HG03196 (cell line): ENCODE data around the gene CCDC74A.
"Not testable (repeated sequence)": the region's sequence is repeated elsewhere in the genome, so short reads cannot be mapped to it uniquely, and the experiment has no call there.

Experiments
- ATAC-seq: cut with Tn5 transposase; IDR thresholded peaks from one replicate; pipeline ENCODE4 v1.9.1; 2021; ENCODE audit not compliant: unreplicated experiment

The CCDC74A gene

DNA sequence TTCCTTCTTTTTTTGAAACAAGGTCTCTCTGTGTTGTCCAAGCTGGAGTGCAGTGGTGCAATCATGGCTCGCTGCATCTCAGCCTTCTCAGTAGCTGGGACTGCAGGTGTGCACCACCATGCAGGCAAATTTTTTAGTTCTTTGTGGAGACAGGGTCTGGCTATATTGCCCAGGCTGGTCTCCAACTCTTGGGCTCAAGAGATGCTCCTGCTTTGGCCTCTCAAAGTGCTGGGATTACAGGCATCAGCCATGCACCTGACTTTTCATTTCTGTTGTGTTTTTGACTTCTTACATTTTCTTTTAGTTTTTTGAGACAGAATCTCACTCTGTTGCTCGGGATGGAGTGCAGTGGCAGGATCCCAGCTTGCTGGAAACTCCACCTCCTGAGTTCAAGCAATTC, 2.4 kb upstream of the CCDC74A start:
- ATAC-seq, result not testable (repeated sequence)

DNA sequence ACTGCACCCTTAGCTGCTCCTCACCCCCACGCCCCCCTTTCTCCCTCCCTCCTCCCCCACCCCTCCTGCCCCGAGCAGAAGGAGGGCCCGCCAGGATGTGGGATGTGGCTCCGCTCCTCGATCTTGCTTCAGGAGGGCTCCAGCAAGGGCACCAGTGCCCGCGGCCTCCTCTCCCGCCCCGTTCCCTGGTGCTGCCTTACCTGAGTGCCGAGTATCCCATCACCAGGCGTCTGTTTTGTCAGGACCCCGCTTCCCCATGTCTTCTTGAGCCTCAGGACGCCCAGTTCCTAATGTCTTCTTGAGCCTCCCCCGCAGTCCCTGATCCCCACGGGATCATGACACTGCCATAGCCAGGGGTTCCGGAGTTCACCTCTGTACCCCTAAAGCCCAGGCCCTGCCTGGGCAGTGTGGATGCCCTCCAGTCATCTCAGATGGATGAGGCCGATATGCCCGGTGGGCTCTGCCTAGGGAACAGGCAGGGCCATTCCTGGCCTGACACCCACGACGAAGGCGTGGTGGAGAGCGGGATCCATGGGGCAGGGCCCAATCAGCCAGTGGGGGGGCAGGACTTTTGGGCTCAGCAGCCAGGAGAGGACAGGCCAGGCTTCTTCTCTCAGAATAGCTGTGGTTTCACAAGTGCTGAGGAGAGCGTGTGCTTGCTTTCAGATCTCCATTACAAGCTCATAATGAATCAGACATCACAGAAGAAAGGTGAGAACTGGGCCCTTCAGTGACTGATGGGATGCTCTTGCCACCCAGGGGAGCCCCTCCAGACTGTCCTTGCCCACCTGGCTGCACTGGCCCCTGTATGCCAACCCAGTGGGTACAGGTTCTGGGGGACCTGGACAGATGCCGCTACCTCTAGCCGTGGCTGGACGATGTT, 1.5 kb downstream of the CCDC74A start:
- ATAC-seq, result peak; percentile 64

DNA sequence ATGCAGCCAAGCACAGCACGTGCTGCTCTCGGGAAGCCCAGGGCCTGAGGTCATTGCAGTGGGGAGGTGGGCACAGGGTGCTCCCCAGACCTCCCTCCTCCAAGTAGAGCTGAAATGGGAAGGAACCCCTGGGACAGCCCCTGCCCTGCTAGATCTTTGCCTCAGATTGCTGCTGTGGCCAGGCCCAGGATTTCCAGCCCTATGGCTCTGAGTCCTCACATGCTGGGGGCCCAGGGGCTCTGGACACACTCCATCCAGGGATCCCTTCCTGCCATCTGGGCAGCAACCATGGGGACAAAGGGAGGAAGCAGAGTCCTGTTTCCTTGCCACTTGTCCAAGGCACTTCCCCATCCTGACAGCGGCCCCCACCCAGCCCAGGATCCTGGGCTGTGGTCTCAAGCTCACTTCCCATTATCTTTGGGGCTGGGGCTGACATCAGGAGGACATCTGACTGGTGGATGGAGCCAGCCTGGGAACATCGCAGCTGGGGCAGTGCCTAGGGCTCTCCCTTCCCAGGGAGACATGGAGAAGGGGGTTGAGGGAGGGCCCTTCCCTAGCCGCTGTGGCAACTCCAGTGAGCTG, 2.3 kb downstream of the CCDC74A start:
- ATAC-seq, result peak; percentile 4

DNA sequence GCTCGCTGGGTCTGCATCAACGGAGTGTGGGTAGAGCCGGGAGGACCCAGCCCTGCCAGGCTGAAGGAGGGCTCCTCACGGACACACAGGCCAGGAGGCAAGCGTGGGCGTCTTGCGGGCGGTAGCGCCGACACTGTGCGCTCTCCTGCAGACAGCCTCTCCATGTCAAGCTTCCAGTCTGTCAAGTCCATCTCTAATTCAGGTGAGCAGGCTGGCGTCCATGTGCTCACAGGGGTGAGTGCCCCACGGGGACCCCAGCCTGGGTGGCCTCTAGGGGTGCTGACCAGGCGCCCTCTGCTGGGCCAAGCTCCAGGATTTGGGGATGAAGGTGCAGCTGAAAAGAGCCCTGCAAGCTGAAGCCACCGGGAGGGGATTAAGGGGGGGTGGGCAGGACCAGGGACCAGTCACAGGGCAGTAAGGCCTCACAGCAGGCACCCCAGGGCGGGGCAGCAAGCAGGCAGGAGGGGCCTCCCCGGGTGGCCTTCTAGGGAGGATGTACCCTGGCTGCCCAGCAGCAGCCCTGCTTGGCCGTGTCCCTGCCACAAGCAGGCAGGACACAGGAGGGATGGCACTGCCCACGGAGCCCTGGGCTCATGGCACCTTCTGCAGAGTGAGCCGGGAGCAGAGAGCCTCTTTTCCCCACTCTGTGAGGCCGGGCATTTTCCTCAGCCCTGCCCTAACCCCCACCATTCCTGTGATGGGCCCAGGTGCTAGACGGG, 3.1 kb downstream of the CCDC74A start:
- ATAC-seq, result not testable (repeated sequence)

DNA sequence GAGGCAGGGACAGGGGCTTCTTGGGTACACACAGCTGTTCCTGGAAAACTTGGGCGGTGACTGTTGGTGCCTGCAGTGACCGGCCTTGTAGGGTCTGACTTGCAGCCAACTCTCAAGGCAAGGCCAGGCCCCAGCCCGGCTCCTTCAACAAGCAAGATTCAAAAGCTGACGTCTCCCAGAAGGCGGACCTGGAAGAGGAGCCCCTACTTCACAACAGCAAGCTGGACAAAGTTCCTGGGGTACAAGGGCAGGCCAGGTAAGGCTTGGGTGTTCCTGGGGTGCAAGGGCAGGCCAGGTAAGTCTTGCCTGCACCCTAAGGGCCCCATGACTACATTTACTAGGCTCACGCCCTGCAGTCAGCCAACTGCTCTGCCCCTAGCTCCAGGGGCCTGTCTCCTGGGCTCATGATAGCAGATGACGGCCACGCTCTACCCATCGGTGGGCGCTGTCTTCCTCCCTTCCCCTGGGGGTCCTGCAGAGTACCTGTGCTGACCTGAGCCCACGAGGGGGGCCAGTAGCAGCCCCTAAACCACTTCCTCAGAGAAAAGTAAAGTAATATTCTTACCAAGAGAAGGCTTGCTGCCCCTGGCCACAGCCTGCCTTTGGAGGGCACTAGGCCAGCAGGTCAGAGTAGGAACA, 4.0 kb downstream of the CCDC74A start:
- not testable (repeated sequence) for ATAC-seq

DNA sequence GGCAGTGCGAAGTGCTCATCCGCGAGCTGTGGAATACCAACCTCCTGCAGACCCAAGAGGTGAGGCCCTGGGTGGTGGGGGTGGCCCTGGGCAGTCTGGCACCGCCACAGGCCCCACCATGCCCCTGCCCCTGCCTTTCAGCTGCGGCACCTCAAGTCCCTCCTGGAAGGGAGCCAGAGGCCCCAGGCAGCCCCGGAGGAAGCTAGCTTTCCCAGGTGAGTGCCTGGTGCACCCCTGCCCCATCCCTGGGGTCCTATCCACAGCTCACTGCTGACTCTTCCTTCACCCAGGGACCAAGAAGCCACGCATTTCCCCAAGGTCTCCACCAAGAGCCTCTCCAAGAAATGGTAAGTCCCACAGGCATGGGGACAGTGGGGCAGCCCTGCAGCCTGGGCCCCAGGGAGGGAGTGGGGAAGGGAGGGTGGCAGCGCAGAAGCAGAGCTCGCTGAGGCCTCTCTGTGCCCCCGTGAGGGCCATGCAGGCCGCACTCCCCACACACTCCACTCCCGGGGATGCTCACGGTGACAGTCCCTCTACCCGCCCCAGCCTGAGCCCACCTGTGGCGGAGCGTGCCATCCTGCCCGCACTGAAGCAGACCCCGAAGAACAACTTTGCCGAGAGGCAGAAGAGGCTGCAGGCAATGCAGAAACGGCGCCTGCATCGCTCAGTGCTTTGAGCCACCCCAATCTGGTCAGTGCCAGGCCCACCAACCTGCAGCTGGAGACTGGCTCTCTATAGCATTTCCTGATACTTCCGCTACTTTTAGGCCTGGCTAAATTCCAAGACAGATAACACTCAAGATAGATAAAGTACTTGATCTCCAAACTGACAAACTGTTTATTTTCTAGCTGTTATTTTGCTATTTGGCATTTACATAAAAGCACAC, 5.3 kb downstream of the CCDC74A start:
- not testable (repeated sequence) for ATAC-seq

DNA sequence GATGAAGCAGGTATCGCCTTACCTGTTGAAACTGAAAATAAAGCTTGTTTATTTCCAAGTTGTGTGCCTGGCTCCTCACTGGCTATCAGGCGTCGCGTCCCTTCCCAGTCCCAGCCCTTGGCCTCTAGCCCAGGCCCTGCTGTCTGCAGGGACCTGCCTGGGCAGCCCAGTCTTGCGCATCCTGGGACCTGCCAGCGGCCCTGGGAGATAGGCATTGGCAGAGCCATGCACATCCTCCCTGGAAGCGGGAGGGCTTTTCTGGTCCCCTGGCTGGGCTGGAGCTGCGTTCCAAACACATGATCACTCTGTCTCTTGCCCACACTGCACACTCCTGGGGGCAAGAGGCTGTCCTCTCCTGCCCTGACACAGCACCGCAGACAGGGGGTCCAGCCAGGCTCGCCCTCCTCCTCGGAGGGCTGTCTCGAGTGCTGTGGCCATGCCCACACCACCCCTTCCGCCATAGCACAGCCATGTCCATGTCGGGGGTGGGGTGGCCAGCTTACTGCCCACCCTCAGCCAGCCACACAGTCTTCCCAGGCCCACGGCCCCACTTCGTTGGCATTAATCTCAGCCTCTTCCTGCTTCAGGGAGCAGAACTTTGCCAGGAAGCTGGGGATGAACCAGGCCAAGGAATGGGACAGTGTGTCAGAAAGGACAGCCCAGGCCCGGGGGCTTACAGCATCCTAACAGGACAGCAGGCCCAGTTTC, 6.1 kb downstream of the CCDC74A start:
- ATAC-seq, result not testable (repeated sequence)

DNA sequence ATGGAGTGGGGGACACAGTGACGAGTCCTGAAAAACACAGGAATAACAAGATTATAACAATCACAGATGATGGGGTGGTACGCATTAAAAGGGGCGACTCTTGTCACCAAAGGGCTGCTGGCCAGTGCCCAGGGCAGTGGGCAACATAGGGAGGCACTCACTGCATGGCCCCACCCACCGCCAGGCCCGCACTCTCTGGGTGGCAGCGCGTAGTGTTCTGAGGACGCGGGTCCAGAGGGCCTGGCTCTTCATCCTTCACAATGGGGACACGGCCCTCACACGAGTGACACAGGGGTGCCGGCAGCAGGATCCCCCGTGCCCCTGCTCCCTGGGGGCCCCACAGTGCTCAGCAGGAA, 6.6 kb downstream of the CCDC74A start:
- ATAC-seq, result not testable (repeated sequence)

DNA sequence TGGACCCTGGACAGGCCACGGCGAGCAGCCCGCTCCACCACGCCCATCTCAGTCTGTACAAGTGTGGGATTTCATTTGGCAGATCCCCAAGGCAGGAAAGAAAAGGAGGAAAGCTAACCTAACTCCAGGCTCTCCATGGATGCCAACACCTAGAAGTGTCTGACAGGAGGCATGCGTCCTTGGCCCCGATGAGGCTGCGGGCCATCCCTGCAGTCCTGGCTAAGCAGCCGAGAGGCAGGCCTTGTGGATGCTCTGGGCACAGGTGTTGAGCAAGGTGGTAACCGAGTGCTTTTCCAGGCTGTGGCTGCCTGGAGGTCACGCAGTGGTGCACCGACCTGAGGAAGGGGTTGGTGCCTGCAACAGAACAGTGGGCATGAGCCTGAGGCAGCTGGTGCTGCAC, 7.3 kb downstream of the CCDC74A start:
- ATAC-seq, result not testable (repeated sequence)

DNA sequence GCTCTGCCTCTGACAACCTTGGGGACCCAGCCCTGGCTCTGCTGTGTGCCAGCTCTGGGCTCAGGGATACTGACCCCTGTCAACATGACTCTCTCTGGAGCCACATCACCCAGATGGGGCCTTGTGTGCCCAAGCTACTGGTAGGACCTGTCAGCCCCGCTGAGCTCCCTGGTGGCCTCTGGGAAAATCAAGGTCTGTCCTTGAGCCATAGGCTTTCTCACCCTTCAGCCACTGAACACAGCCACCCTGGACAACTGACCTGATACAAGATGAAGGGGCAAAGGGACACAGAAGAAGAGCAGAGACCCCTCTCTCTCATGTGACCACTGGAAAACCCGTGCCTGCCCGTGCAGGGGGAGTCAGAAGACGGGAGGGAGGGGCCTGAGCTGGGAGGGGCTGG, 7.8 kb downstream of the CCDC74A start:
- no peak for ATAC-seq

DNA sequence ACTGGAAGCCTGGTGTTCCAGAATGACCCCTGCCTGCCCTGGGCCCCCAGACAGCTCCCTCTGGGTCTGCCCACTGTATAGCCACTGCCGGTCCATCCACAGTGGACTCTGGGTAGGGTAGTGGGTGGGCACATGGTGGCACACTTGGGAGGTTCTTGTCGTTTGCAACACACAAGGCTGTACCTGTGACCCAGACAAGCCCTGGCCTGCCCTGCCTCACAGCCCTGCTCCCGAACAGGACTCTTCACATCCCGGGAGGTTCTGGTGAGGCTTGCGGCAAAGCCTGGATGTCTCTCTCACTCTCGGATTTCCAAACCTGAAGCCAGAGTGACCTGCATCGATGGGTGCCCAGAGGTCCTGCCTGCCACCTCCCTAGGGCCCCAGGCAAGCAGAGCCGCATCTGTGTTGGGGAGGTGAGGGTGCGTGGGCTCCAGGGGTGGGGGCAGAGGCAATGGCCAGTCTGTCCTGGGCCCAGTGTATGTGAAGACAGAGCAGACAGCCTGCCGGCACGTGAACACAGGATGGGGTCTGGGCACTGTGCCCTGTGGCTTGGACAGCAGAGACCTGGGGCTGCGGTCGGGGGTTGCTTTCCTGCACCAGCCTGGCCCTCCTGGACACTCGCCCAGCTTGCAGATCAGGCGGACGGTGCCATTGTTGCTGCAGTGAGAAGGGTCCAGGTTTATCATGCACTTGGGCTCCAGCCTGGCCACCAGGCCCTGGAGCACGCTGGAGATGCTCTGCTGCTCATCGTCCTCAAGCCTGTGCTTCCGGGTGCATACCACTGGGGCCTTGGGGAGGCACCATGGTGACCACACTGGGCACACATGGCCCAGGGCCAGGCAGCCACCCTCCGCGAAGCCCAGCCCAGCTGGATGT, 8.5 kb downstream of the CCDC74A start:
- ATAC-seq, result not testable (repeated sequence)

DNA sequence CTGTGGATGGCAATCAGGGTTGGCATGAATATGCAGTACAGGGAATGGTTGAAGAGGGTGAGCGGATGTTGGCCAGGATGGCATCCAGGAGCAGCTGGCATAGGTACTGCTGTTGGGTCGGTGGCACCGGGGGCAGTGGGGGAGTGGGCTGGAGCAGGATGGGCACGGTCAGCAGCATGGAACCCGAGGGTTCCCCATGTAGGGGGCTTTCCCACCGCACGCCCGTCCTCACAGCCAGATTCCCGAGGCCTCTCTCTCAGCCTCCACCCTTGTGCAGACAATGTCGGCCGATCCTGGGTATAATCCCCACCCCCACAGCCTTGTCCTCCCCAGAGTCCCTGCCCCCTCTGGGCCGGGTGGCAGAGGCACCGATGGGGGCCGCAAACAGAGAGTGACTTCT, 9.2 kb downstream of the CCDC74A start:
- not testable (repeated sequence) for ATAC-seq

DNA sequence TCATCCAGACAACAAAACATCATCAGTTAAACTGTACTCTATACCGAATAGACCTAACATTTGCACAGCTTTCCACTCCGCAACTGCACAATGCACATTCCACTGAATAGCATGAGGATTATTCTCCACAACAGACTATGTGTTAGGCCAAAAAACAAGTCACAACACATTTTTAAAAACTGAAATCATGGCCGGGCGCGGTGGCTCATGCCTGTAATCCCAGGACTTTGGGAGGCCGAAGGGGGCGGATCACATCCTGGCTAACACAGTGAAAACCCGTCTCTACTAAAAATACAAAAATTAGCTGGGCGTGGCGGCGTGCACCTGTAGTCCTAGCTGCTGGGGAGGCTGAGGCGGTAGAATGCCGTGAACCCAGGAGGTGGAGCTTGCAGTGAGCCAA, 11.2 kb downstream of the CCDC74A start:
- ATAC-seq, result not testable (repeated sequence)

DNA sequence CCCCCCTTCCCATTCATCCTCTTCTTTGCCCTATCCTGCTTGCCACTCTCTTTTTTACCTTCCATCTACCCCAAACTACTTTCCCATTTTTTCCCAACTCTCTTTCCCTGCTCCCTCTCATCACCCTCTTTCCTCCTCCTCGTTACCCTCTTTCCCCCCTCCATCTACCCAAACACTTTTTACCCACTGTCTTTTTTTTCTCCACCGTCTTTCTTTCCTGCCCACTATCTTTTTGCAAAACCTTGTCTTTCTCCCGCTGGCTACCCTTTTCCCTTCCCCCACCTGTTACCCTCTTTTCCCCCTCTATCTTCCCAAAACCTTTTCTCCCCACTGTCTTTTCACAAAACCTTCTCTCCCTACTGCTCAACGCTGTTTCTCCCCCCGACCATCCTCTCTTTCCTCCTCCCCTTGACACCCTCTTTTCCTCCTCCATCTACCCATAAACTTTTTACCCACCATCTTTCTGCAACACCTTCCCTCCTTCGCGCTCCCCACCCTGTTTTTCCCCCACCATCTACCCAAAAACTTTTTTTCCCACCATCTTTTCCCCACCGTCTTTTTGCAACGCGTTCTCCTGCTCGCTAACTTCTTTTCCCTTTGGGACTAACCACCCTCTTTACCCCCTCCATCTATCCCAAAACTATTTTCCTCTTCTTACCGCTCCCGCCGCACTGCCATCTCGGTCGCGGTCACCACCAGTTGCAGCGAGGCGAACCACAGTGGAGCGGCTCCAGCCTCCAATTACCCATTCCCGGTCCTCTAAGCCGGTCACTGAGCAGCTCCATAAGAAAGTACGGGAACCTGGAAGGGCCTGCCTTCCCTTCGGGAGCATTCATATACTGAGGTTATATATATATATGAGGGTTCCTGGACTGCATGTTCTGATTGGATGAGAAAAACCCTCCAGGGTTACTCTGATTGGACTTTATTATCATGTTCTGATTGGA, 15.0 kb downstream of the CCDC74A start:
- no peak for ATAC-seq

DNA sequence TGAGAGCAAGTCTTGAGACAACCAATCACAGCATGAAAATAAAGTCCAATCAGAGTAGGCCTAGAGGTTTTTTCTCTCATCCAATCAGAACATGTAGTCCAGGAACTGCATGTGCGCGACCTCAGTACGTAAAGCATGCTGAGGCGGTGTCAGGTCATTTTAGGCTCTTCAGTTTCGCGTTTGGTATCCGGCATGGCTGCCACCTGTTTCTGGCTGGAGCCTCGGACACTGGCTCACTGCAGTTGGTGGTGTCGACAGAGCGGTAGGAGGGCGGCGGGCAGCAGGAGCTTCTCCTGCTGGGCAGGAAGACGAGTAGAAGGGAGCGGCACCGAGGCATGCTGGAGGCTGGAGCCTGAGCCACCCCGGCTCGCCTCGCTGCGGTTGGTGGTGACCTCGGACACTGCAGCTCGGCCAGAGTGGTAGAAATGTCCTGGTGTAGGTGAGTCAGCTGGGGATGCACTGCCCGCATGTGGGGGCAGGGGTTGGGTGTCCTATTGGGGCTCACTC, 15.8 kb downstream of the CCDC74A start:
- ATAC-seq, result no peak

DNA sequence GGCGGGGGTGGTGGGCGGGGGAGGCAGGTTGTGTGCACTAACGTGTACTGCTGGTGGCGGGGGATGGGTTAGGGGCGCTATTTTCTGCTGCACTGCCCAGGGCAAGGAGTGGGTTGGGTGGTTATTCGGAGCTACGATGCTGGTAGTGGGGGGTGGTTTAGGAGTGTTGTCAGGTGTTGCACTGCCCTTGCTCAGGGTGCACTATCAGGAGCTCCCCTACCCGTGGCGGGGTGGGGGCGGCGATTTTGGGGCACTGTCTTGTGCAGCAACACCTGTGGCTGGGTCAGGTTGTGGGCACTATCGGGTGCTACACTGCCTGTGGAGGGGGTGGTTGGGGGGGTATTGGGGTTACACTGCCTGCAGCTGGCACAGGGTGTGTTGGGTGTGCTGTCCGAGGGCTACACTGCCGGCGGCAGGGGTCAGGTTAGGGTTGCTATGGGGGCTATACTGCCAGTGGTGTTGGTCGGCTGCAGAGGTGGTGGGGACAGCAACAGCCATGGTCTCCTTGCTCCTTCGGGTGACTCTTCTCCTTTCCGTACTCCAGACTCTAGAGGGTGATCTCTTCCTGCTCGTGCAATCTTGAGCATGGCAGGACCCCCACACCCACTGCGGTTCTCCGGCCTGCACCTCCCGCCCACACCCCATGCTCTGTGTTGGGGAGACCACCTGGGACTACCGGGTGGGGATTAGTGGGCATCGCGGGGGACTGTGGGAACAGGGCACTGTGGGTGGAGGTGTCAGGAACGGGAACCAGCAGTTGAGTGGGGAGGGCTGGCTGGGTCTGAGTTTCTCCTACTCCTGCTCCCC, 16.5 kb downstream of the CCDC74A start:
- not testable (repeated sequence) for ATAC-seq

DNA sequence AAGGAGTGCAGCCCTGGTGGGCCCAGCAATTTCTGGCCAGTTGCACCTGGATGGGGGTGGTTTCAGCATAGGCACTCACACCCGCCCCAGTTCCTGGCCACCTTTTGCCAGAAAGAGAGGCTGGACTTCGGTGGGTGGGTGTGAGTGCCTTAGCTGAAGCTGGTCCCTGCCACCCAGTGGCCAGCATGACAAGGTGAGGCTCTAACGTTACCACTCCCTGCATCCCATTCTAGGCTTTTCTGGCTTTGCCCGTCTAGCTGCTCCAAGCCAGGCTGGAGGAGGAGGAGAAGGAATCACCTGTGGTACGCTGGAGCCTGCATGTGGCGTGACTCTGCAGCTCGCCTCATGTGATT, 17.1 kb downstream of the CCDC74A start:
- ATAC-seq, result not testable (repeated sequence)
